ENCODE measurements around the gene CRTAC1. TPM values are rescaled to one million over a fixed set of nuclear protein-coding genes. Genes with fewer than 3 reads are reported as not detected.

Gene CRTAC1
- polyA plus RNA-seq, 1 donor (not counting 4 experiments of a cell fraction or from before 2014, with no cell fraction given): not detected

DNA sequence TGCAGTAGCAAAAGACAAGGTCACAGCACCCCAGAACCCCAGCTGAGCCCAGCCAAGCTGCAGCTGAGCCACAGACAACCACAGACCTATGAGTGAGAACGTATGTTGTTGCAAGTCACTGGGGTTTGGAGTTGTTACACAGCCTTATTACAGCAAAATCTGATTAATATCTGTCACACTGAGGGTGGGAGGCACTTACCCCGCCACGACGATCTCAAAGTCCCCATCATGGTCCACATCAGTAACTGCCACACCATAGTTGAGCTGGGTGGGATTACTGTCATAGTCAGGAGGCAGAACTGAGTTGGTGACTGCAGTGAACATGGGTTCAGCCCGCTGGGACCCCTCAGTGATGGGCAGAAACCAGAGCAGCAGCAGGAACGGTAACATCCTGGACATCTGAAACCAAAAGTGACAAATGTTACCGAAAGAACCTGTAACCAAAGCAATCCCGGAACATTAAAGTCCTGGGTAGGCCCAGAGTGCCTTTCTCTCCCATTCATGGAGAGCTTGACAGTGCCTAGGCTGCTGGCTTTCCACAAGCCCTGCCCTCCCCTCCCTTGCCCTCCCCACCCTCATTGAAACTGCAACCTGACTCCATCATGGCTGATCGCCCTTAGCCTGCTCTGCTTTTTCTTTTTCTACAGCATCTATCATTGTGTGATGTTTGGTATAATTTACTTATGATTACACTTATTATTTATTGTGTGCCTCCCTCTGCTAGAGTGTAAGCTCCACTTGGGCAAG, 19.3 kb downstream of the CRTAC1 start:
- Histone ChIP-seq H3K9me1 (ENCODE audit: control insufficient read depth, extremely low read depth, insufficient read depth, low read length) (no peaks in the 10 kb centered on the region), H2AFZ (ENCODE audit: control insufficient read depth, low read length) (no peak overlapping the region), H3K36me3 (ENCODE audit: control insufficient read depth in 2 of 2, extremely low read depth in 1 of 2, insufficient read depth in 2 of 2, low read length in 2 of 2) (no peaks in the 10 kb centered on the region), H3K4me3 (ENCODE audit: control insufficient read depth in 2 of 3, extremely low read depth in 1 of 3, insufficient read depth in 2 of 3, low read depth in 1 of 3, low read length in 3 of 3) (no peak overlapping the region), H3K27ac (ENCODE audit: control insufficient read depth, insufficient read depth, low read length) (no peak overlapping the region), H3K27me3 (ENCODE audit: control insufficient read depth, extremely low read depth, insufficient read depth, low read length) (no peaks in the 10 kb centered on the region), H4K20me1 (ENCODE audit: control insufficient read depth, extremely low read depth, insufficient read depth, low read length) (no peaks in the 10 kb centered on the region), H3K9ac (ENCODE audit: control insufficient read depth, extremely low read depth, insufficient read depth, low read length) (no peak overlapping the region), H3K4me1 (ENCODE audit: control insufficient read depth, extremely low read depth, insufficient read depth, low read length) (no peaks in the 10 kb centered on the region), H3K79me2 (ENCODE audit: control insufficient read depth, insufficient read depth, low read length) (no peaks in the 10 kb centered on the region), H3K4me2 (ENCODE audit: control insufficient read depth, extremely low read depth, insufficient read depth, low read depth, low read length) (no peak overlapping the region), H3K9me3 (ENCODE audit: control insufficient read depth, low read depth, low read length) (no peaks in the 10 kb centered on the region)
- dilution Hi-C loops (cut with MboI; ENCODE audit: extremely low pct_ligation_motif_present, low sequenced_read_pairs): no loop called here
- no peak for TF ChIP-seq EZH2 (IDR thresholded peaks at IDR 0.05; ENCODE audit: low read length)
- TF ChIP-seq, protein P1, sequence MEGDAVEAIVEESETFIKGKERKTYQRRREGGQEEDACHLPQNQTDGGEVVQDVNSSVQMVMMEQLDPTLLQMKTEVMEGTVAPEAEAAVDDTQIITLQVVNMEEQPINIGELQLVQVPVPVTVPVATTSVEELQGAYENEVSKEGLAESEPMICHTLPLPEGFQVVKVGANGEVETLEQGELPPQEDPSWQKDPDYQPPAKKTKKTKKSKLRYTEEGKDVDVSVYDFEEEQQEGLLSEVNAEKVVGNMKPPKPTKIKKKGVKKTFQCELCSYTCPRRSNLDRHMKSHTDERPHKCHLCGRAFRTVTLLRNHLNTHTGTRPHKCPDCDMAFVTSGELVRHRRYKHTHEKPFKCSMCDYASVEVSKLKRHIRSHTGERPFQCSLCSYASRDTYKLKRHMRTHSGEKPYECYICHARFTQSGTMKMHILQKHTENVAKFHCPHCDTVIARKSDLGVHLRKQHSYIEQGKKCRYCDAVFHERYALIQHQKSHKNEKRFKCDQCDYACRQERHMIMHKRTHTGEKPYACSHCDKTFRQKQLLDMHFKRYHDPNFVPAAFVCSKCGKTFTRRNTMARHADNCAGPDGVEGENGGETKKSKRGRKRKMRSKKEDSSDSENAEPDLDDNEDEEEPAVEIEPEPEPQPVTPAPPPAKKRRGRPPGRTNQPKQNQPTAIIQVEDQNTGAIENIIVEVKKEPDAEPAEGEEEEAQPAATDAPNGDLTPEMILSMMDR (optimal IDR thresholded peaks at IDR 0.05 in 1 of 3, IDR thresholded peaks at IDR 0.05 in 1 of 3, conservative IDR thresholded peaks at IDR 0.05 in 1 of 3; ENCODE audit: extremely low read depth in 1 of 3, insufficient read depth in 2 of 3, low read length in 3 of 3): no peak
- no peak for FAIRE-seq
- no peak for DNase-seq (ENCODE audit: low read depth, low spot score)

- no peak overlapping the region for H3K27ac ChIP-seq (ENCODE audit: control insufficient read depth, insufficient read depth, low read length)
- dilution Hi-C loops (cut with MboI; ENCODE audit: extremely low pct_ligation_motif_present, low sequenced_read_pairs): no loop called here
- no peak overlapping the region for H2AFZ ChIP-seq (ENCODE audit: control insufficient read depth, low read length)
- no peaks in the 10 kb centered on the region for H3K4me1 ChIP-seq (ENCODE audit: control insufficient read depth, extremely low read depth, insufficient read depth, low read length)
- FAIRE-seq: no peak
- TF ChIP-seq, protein P1 (optimal IDR thresholded peaks at IDR 0.05 in 1 of 3, IDR thresholded peaks at IDR 0.05 in 1 of 3, conservative IDR thresholded peaks at IDR 0.05 in 1 of 3; ENCODE audit: extremely low read depth in 1 of 3, insufficient read depth in 2 of 3, low read length in 3 of 3): no peak
- TF ChIP-seq EZH2 (IDR thresholded peaks at IDR 0.05; ENCODE audit: low read length): no peak
- H3K79me2 ChIP-seq (ENCODE audit: control insufficient read depth, insufficient read depth, low read length): no peaks in the 10 kb centered on the region
- no peaks in the 10 kb centered on the region for H4K20me1 ChIP-seq (ENCODE audit: control insufficient read depth, extremely low read depth, insufficient read depth, low read length)
- DNase-seq (ENCODE audit: low read depth, low spot score): no peak
- no peaks in the 10 kb centered on the region for H3K36me3 ChIP-seq (ENCODE audit: control insufficient read depth in 2 of 2, extremely low read depth in 1 of 2, insufficient read depth in 2 of 2, low read length in 2 of 2)
- no peaks in the 10 kb centered on the region for H3K27me3 ChIP-seq (ENCODE audit: control insufficient read depth, extremely low read depth, insufficient read depth, low read length)
- H3K9ac ChIP-seq (ENCODE audit: control insufficient read depth, extremely low read depth, insufficient read depth, low read length): no peak overlapping the region
- no peaks in the 10 kb centered on the region for H3K9me1 ChIP-seq (ENCODE audit: control insufficient read depth, extremely low read depth, insufficient read depth, low read length)
- H3K9me3 ChIP-seq (ENCODE audit: control insufficient read depth, low read depth, low read length): no peaks in the 10 kb centered on the region
- H3K4me3 ChIP-seq (ENCODE audit: control insufficient read depth in 2 of 3, extremely low read depth in 1 of 3, insufficient read depth in 2 of 3, low read depth in 1 of 3, low read length in 3 of 3): no peak overlapping the region
- H3K4me2 ChIP-seq (ENCODE audit: control insufficient read depth, extremely low read depth, insufficient read depth, low read depth, low read length): no peak overlapping the region
Observed at GRCh38 chr10:98006266-98006665, 24.2 kb downstream of the CRTAC1 start.

Measured in keratinocyte (primary cell).